NCI-H524 treated with DMSO at 0.1 percent for 48 hours (cell line): ENCODE measurements around the gene SEM1.
A peak's percentile ranks its signal among the peaks of the same experiment; 100 is the strongest.
"Not testable (repeated sequence)": the region's sequence is repeated elsewhere in the genome, so short reads cannot be mapped to it uniquely, and the experiment has no call there.

Experiments
- DNase-seq: peaks from one replicate; lab custom pipeline; 2025; lab: John Stamatoyannopoulos, UW

The SEM1 gene

DNA sequence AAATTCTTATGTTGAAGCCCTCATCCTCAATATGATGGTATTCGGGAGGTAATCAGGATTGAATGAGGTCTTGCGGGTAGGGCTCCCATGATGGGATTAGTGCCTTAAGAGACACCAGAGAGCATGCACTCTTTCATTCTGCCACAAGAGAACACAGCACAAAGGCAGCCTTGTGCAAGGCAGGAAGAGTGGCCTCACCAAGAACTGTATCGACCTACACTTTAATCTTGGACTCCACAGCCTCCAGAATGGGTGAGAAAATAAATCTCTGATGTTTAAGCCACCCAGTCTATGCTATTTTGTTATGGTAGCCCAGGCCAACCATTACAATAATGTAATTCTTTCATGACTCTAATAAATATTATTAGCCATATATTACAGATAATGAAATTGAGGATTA, 8.4 kb downstream of the SEM1 start:
- DNase-seq, result no peak

DNA sequence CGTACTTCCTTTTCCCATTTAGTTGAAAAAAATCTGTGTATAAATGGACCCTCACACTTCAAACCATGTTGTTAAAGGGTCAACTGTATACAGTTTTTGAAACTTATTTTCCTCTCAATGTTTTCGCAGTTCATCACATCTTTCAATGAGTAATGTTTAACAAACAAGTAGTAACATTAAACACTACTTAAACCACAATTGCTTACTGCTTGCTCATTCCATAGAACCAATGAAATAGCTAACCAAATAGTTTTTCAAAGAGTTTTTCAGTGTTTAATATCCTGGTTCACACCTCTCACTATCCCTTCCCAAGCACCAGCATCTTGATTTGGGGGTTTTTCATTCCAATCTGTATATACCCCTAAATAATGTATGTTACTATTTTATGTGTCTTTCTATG, 9.1 kb downstream of the SEM1 start:
- no peak for DNase-seq

DNA sequence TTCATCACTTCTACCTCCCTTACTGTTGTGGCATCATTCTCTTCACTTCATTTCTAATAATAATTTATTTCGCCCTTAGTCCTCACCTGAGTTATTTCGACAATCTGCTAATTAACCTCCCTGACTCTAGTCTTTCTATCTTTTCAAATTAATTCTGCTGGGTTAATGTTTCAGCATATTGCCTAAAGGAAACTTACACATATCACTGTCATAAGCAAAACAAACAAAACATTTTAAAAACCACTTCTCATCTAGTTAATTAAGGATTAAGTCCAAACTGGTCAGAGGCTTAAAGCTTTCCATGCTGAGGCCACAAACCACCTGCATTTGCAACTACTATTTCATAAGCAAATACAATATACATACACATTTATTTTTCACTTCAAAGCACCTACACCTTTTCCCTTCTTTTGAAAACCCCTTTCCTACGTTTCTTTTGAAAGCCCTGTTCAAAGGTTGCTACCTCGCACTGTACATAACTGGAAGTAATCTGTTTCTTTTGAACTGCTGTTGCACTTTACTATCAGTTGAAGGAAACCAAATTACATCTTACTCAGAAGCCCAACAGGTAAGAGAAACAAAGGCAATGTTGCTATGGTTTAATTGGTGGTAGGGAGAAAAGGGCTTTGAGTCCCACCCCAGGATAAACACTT, 10.3 kb downstream of the SEM1 start:
- no peak for DNase-seq

GRCh38 chr7:96698449-96698848, 11.2 kb downstream of the SEM1 start:
- not testable (repeated sequence) for DNase-seq

DNA sequence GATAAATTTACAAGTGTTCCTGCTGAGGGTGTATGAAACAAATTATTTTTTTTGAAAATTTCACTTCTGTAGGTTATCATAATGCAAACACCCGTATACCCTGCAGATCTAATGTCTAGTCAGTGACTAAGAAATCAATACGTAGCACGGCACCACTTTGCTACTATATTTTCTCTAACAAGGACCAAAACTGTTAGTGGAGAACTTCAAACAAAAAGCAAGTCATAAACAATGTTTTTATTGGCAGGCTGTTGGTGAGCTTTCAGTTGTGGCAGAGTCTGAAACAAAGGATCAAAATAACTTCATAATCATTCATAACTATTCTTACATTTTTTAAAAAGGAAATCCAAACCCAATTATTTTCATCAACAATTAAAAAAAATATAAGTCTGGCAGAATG, 11.8 kb downstream of the SEM1 start:
- DNase-seq, result no peak

DNA sequence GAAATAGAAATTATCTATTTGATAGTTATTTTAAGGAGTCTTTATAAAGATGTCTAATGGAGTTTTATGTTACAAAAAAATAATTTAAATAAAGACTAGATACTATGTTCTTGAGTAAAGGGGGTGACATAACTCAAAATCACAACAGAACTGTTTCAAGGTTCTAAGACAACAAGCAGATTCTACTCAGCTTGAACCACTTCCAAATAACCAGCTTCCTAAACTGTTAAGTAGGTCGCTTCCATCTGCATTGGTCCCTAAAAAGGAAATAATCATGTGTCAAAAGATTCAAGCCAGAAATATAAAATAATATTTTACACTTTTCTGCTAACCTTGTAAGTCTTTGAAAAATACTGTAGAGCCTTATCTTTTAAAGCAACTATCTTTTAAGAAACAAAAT, 14.1 kb downstream of the SEM1 start:
- no peak for DNase-seq

DNA sequence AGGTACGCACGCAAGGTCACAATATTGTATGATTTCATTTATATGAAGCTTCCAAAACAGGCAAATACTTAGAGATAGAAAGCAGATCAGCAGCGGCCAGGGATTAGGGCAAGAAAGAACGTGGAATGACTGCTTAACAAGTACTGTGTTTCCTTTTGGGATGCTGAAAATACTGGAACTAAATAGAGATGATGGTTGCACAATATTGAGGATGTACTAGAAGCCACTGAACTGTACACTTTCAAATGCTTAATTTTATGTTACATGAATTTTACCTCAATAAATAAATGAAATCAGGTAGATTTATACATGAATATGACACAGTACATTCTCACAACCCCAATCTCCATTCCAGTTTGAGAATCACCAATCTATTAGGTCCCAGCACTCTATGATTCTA, 15.6 kb downstream of the SEM1 start:
- DNase-seq, result no peak

DNA sequence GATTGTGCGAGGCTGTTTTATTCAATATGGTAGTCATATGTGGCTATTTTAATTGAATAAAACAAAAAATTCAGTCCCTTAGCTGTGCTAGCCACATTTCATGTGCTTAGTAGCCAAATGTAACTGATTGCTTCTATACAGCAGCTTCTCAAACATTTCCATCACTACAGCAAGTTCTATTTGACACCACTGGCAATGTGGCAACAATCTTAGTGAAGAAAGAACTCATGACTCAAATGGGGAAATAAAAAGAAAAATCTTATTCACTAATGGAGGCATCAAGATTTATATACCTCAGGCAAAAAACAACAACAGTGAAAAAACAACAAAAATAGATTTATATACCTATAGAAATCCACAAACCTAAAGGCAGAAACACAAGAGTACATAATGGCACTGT, 17.9 kb downstream of the SEM1 start:
- DNase-seq, result no peak

GRCh38 chr7:96689414-96689813, 20.2 kb downstream of the SEM1 start:
- DNase-seq, result no peak

DNA sequence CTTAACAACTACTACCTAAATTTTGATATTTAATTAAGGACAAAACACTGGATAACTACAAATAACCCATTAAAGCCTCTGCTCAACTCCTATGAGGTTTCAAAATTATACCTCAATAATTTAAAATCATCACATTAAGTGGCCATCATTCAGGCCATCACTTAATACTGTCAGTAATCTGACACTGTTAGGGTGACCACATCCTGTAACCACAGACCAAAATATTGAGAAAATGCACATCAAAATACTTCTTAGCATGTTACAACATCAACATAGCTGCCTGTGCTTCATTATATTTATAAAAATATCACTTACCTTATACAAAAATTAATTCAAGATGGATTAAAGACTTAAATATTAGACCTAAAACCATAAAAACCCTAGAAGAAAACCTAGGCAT, 23.3 kb downstream of the SEM1 start:
- DNase-seq, result no peak

DNA sequence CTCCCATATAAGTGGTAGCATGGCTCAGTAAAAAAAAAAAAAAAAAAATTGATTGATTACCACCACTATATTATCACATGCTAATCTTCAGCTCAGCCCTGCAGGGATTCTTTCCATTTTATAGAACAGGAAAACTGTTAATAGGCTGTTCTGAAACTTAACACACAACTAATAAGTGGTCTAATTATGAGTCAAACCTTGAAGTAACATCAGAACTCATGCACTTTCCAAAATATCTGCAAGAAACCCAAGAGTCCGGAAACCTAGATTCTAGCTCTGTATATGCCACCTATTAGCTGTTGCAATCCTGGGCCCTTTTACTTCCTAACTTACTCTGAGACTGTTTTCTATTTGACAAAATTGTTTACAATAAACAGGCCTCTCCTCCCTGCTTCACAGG, 23.9 kb downstream of the SEM1 start:
- DNase-seq, result no peak

GRCh38 chr7:96685353-96685752, 24.3 kb downstream of the SEM1 start:
- DNase-seq, result no peak

DNA sequence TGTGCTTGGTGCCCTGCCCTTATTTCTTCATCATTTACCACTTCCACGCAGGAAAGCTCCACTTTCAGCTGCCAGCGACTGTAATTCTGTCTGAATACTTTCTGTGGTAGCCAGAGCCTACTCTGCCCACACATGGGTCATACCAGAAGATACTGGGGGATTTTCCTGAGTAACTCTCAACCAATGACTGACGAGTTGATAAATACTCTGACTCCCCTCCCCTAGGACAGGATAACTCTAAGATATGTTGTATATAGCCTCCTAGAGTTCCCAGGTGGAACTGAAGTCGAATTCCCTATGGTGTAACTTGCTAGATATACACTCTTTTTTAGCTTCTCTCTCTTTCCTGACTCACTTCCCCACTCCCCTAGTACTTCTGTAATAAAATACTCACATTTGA, 29.8 kb downstream of the SEM1 start:
- no peak for DNase-seq

- no peak for DNase-seq
These were observed 32.7 kb downstream of the SEM1 start for GRCh38 chr7:96676919-96677318.

GRCh38 chr7:96675548-96675947, 34.1 kb downstream of the SEM1 start:
- peak; percentile 65 for DNase-seq

DNA sequence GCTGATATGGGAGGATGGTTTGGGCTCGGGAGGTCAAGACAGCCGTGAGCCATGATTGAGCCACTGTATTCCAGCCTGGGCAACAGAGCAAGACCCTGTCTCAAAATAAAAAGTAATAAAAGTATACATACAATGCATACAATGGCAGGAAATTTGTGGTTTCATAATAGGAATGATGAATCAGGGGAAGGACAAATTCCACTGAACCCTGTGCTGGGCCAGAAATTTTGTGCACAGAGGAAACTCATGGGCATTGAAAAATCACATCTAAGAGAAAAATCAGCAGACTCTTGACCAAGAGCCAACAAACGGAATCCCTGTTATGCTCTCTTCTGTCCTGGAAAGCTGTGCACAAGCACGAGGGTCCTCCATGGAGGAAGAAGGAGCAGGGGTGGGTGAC, 35.1 kb downstream of the SEM1 start:
- DNase-seq, result no peak

DNA sequence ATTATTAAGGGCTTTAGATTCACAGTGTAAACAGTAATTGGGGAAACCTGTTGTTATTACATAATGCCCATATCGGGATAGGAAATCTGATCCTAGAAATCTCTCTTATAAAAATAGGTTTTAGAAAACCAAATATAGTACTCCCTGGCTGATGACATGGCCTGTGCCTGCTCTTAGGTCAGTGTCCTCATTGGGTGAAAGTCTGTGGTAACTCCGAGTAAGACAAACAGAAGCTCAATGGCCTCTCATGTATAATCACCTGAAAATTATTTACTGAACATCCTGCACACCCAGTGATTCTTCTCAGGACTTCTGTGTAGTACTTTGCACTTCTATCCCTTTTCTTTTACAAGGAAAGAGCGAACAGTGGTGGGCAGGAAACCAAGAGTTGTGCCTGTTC, 37.8 kb downstream of the SEM1 start:
- no peak for DNase-seq

- peak; percentile 69 for DNase-seq
These were observed 39.0 kb downstream of the SEM1 start for GRCh38 chr7:96670338-96671289.

- DNase-seq, result no peak
These were observed 39.8 kb downstream of the SEM1 start for GRCh38 chr7:96669812-96670211.

GRCh38 chr7:96667026-96667425, 42.6 kb downstream of the SEM1 start:
- no peak for DNase-seq

- DNase-seq, result no peak
These were observed 44.0 kb downstream of the SEM1 start for GRCh38 chr7:96665689-96666088.

GRCh38 chr7:96664793-96665192, 44.9 kb downstream of the SEM1 start:
- DNase-seq, result no peak

- no peak for DNase-seq
These were observed 45.7 kb downstream of the SEM1 start for GRCh38 chr7:96663871-96664445.
